ENCODE results near the gene DAGLB.

GRCh38 chr7:6460990-6461584 is 13.3 kb upstream of the DAGLB start:
- TF ChIP-seq CTCF (IDR thresholded peaks at IDR 0.05 in 2 of 3, conservative IDR thresholded peaks at IDR 0.05 in 1 of 3; ENCODE audit: control insufficient read depth in 2 of 3, extremely low read depth in 1 of 3, insufficient read depth in 1 of 3, low read depth in 3 of 3, low read length in 3 of 3) (no peak), RCOR1 (conservative IDR thresholded peaks at IDR 0.05; ENCODE audit: low read depth, low read length) (no peak), POLR2A (IDR thresholded peaks at IDR 0.05; ENCODE audit: low read depth, low read length) (0 out of 2 replicates have a peak, but pooled peaks have one; percentile 44), TAF1 (IDR thresholded peaks at IDR 0.05; ENCODE audit: borderline replicate concordance, low read depth, low read length) (no peak), SPI1 (IDR thresholded peaks at IDR 0.05; ENCODE audit: borderline replicate concordance, insufficient read depth, low read depth, low read length) (no peak), EP300 (IDR thresholded peaks at IDR 0.05; ENCODE audit: borderline replicate concordance in 1 of 2, control insufficient read depth in 1 of 2, low read depth in 2 of 2, low read length in 2 of 2) (no peak), NFIC (IDR thresholded peaks at IDR 0.05; ENCODE audit: low read depth, low read length) (no peak), BRCA1 (IDR thresholded peaks at IDR 0.05; ENCODE audit: low read depth, low read length) (no peak), SIN3A (IDR thresholded peaks at IDR 0.05; ENCODE audit: low read depth, low read length) (no peak)
